ENCODE results near the gene COX19. TPM values are rescaled to one million over a fixed set of nuclear protein-coding genes. Genes with fewer than 3 reads are reported as not detected.

COX19 gene
- total and polyA plus RNA-seq, 2 of the 13 experiments (the other 11 are each of a cell fraction or from before 2014, with no cell fraction given), result 11.5 to 21.7 TPM

DNA sequence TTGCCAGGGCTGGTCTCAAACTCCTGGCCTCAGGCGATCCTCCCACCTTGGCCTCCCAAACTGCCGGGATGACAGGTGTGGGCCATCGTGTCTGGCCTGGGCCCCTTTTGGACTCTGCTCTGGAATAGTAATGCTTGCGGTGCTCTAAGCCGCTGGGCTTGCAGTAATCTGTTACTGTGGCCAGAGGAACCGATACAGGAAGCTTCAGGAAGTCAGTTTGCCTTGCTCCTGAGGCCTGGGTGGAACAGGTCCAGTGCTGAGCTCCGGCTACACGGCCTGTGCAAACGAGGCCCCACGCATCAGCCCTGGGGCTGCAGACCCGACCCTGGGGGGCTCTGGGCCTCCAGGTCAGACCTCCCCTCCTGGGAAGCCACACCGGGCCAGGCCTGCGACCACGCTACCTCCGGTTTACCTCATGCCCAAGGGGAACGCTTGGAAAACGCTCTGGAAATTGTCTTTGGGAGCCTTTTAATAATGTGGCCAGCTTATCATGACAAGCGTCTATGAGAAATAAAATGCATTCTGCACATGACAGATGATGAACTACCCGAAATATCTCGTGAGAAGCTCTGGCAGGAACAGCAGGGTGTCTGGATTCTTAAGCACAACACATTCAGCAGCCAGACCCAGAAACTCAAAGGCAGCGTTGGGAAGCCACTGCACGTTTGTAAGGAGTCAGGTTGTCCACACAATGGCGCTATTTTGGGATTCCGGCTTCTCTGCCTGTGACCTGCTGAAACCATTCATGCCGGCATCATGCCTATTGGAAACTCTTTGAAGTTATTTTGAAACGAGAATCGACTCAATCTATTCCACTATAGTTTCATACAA, 10.7 kb downstream of the COX19 start:
- Histone ChIP-seq H3K9me3 (ENCODE audit: low read length) (no peaks in the 10 kb centered on the region), H3K79me2 (ENCODE audit: insufficient read depth, low read length) (peaks cover 3% of the 10 kb centered on the region), H4K20me1 (ENCODE audit: insufficient read depth, low read length) (peaks cover 13% of the 10 kb centered on the region; the same call in 1 of the 2 replicates), H3K4me3 (replicated peaks in 1 of 3; ENCODE audit: insufficient read depth in 1 of 3, low read depth in 2 of 3, low read length in 3 of 3) (peak overlapping the region in 1 of 3 experiments; percentile 72; a peak in 2 of 6 replicates), H3K27me3 (ENCODE audit: control insufficient read depth in 1 of 2, insufficient read depth in 2 of 2, low read length in 2 of 2) (no peaks in the 10 kb centered on the region), H3K36me3 (replicated peaks in 1 of 2; ENCODE audit: control insufficient read depth in 1 of 2, insufficient read depth in 2 of 2, low read length in 2 of 2) (peaks cover 10 to 32% of the 10 kb centered on the region in 2 experiments), H3K4me2 (ENCODE audit: low read depth, low read length) (peak overlapping the region; percentile 86), H2AFZ (ENCODE audit: low read length) (no peak overlapping the region), H3K9ac (ENCODE audit: insufficient read depth, low read depth, low read length) (peak overlapping the region; percentile 62), H3K4me1 (ENCODE audit: insufficient read depth, low read length) (peaks cover 55% of the 10 kb centered on the region), H3K27ac (ENCODE audit: extremely low read length, insufficient read depth, low read length) (peak overlapping the region; percentile 59)
- ChIA-PET CTCF (ENCODE audit: low intra/inter-chr PET ratio, low total read pairs) (interaction anchor here (1.3 to 2.4 kb wide), 2 partner anchors 18 to 28 kb away, joined by 3 to 14 read pairs; partner anchors contain the start of gene CYP2W1), POLR2A (interaction anchor here (1.0 to 4.5 kb wide), 4 partner anchors 10 to 63 kb away, joined by 5 to 48 read pairs (median 30); partner anchors contain the start of gene COX19)
- intact Hi-C loops (cut with micrococcal nuclease; ENCODE audit: unreplicated experiment) (no loop called here), in situ Hi-C loops (cut with HindIII; ENCODE audit: extremely low pct_ligation_motif_present, low pct_unique_long_range_greater_than_20kb) (no loop called here)
- DNase-seq (ENCODE audit: low spot score) (peak; percentile 64), FAIRE-seq (peak; percentile 74), ATAC-seq (peak; percentile 48)
- WGBS (ENCODE audit: low lambda C conversion rate), result 37% methylated on average over 16 of the region's 27 CpGs
- BruUV-seq (replicated peaks), result no TSS peak
- TF ChIP-seq CCDC6 (CRISPR knock-in tag; IDR thresholded peaks at IDR 0.05) (no peak), SPEN (CRISPR knock-in tag; IDR thresholded peaks at IDR 0.05; ENCODE audit: low read depth) (peak; percentile 51), ZNF263 (CRISPR knock-in tag; IDR thresholded peaks at IDR 0.05) (no peak), ATF7-NPFF (CRISPR knock-in tag; IDR thresholded peaks at IDR 0.05; ENCODE audit: low read depth) (peak; percentile 25; the same call in 1 of the 2 replicates), STAG1 (CRISPR knock-in tag; IDR thresholded peaks at IDR 0.05) (0 out of 2 replicates have a peak, but pooled peaks have one; percentile 26), FOXM1 (CRISPR knock-in tag; IDR thresholded peaks at IDR 0.05) (no peak), PRMT3 (CRISPR knock-in tag; IDR thresholded peaks at IDR 0.05; ENCODE audit: borderline replicate concordance, low read depth) (no peak), PITX1 (CRISPR knock-in tag; IDR thresholded peaks at IDR 0.05) (0 out of 2 replicates have a peak, but pooled peaks have one; percentile 36), ZNF703 (CRISPR knock-in tag; IDR thresholded peaks at IDR 0.05; ENCODE audit: borderline replicate concordance) (no peak), ZNF232 (CRISPR knock-in tag; IDR thresholded peaks at IDR 0.05; ENCODE audit: borderline replicate concordance) (peak; percentile 22; the same call in 1 of the 2 replicates), MAZ (IDR thresholded peaks at IDR 0.05; ENCODE audit: borderline replicate concordance, low read depth, low read length) (no peak), MAZ (CRISPR knock-in tag; IDR thresholded peaks at IDR 0.05; ENCODE audit: low read depth) (0 out of 2 replicates have a peak, but pooled peaks have one; percentile 32), TCF7L2 (IDR thresholded peaks at IDR 0.05; ENCODE audit: low read depth, low read length) (no peak), SAFB2 (CRISPR knock-in tag; IDR thresholded peaks at IDR 0.05; ENCODE audit: borderline replicate concordance, low read depth) (no peak), NFKB2 (CRISPR knock-in tag; IDR thresholded peaks at IDR 0.05; ENCODE audit: borderline replicate concordance) (peak; percentile 71; the same call in 1 of the 2 replicates), ZFX (CRISPR knock-in tag; IDR thresholded peaks at IDR 0.05; ENCODE audit: low read depth) (peak; percentile 76), ARHGAP35 (CRISPR knock-in tag; IDR thresholded peaks at IDR 0.05; ENCODE audit: borderline replicate concordance) (no peak; the same call in 1 of the 2 replicates), SALL1 (CRISPR knock-in tag; IDR thresholded peaks at IDR 0.05) (peak; percentile 45), MED1 (CRISPR knock-in tag; IDR thresholded peaks at IDR 0.05) (peak; percentile 38; the same call in 1 of the 2 replicates), MYC (CRISPR knock-in tag; IDR thresholded peaks at IDR 0.05; ENCODE audit: borderline replicate concordance) (peak; percentile 54; the same call in 1 of the 2 replicates), ZNF782 (CRISPR knock-in tag; IDR thresholded peaks at IDR 0.05; ENCODE audit: borderline replicate concordance) (no peak)
- TF ChIP-seq, protein P1, sequence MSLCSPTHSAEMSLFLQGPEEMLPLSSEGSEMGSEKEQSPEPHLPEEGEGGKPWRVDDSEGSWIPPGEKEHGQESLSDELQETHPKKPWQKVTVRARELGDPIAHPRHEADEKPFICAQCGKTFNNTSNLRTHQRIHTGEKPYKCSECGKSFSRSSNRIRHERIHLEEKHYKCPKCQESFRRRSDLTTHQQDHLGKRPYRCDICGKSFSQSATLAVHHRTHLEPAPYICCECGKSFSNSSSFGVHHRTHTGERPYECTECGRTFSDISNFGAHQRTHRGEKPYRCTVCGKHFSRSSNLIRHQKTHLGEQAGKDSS (CRISPR knock-in tag; IDR thresholded peaks at IDR 0.05; ENCODE audit: borderline replicate concordance, low read depth), result peak; percentile 24; the same call in 1 of the 2 replicates
- TF ChIP-seq, protein P2, sequence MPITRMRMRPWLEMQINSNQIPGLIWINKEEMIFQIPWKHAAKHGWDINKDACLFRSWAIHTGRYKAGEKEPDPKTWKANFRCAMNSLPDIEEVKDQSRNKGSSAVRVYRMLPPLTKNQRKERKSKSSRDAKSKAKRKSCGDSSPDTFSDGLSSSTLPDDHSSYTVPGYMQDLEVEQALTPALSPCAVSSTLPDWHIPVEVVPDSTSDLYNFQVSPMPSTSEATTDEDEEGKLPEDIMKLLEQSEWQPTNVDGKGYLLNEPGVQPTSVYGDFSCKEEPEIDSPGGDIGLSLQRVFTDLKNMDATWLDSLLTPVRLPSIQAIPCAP (CRISPR knock-in tag; IDR thresholded peaks at IDR 0.05; ENCODE audit: low read depth), result no peak
